Measurements from ENCODE around the gene INHBB.
A peak's percentile ranks its signal among the peaks of the same experiment; 100 is the strongest.

The INHBB gene

DNA sequence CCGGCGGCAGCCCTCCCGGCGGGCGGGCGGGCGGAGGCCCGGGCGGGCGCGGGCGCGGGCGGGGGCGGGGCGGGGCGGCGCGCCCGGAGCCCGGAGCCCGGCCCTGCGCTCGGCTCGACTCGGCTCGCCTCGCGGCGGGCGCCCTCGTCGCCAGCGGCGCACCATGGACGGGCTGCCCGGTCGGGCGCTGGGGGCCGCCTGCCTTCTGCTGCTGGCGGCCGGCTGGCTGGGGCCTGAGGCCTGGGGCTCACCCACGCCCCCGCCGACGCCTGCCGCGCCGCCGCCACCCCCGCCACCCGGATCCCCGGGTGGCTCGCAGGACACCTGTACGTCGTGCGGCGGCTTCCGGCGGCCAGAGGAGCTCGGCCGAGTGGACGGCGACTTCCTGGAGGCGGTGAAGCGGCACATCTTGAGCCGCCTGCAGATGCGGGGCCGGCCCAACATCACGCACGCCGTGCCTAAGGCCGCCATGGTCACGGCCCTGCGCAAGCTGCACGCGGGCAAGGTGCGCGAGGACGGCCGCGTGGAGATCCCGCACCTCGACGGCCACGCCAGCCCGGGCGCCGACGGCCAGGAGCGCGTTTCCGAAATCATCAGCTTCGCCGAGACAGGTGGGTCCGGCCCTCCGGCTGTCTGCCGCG lies at the start of gene INHBB:
TSS of gene INHBB (plus strand) at position 111 of the 641 bp plus-strand sequence. CDS start at position 164, 53 bp downstream.
- Histone ChIP-seq H3K4me3 (ENCODE audit: low read depth, low read length) (peak within 1 kb of the TSS; percentile 39), H3K36me3 (ENCODE audit: control insufficient read depth, insufficient read depth, low read length) (no peaks in the 10 kb centered on the region), H3K9ac (ENCODE audit: low read depth, low read length) (no peak within 1 kb of the TSS), H3K27me3 (ENCODE audit: control insufficient read depth, insufficient read depth, low read length) (peaks cover 75% of the 10 kb centered on the region), H3K4me1 (ENCODE audit: control insufficient read depth, insufficient read depth, low read length) (peaks cover 5% of the 10 kb centered on the region), H3K9me3 (ENCODE audit: control insufficient read depth, insufficient read depth, low read length) (no peaks in the 10 kb centered on the region)

DNA sequence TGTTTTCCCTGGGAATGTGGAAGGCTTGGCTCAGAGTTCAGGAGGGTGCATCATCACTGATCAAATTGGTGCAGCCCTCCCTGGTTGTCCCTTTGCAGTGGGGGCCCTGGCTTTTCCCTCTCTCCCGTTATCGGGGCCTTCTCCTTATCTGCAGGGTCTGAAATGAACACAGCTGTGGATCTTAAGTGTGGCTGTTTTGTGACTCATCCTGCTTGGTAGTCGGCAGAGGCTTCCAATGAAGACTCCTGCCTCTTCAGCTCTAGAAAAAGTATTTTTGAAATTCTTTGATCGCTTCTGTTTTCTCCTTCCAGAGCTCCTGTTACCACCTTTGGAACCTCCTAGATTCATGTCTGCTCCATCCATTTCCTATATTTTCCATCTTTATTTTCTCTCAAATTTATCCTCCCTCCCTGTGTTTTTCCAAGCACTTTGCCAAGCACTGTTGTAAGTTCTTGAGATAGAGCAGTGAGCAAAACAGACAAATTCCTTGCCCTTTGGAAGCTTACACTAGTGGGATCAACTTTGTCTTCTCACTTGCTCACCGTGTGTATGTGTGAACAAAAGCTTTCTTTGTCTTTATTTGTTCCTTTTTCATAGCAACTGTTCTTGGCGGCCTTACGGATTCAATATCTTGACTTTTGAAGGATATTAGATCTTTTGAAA lies 47.6 kb upstream of the INHBB start:
- peaks cover 3% of the 10 kb centered on the region for H3K27me3 ChIP-seq (ENCODE audit: control insufficient read depth, insufficient read depth, low read length)
- no peak overlapping the region for H3K9ac ChIP-seq (ENCODE audit: low read depth, low read length)
- H3K4me3 ChIP-seq (ENCODE audit: low read depth, low read length): no peak overlapping the region
- H3K36me3 ChIP-seq (ENCODE audit: control insufficient read depth, insufficient read depth, low read length): no peaks in the 10 kb centered on the region
- no peaks in the 10 kb centered on the region for H3K9me3 ChIP-seq (ENCODE audit: control insufficient read depth, insufficient read depth, low read length)
- peaks cover 5% of the 10 kb centered on the region for H3K4me1 ChIP-seq (ENCODE audit: control insufficient read depth, insufficient read depth, low read length)

DNA sequence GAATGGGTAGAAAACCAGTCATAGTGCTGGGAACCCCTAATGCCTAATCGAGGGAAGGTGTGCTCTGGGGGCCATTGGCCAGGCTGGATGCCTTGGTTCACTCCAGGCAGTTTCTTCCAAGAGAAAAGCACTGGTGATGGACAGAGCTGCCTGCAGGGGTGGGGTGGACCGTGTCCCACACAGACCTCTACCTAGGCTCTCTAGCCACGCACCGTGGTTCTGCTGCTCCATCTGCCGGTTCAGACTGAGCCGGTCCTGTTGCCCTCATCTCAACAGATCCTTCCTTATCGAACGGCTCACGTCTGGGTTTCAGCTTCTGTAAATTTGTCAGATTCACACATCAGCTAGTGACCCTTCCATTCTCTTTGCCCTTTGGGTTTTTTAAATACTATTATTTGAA lies 46.9 kb upstream of the INHBB start:
- Histone ChIP-seq H3K36me3 (ENCODE audit: control insufficient read depth, insufficient read depth, low read length) (no peaks in the 10 kb centered on the region), H3K4me1 (ENCODE audit: control insufficient read depth, insufficient read depth, low read length) (no peaks in the 10 kb centered on the region), H3K27me3 (ENCODE audit: control insufficient read depth, insufficient read depth, low read length) (peaks cover 5% of the 10 kb centered on the region), H3K9me3 (ENCODE audit: control insufficient read depth, insufficient read depth, low read length) (no peaks in the 10 kb centered on the region), H3K9ac (ENCODE audit: low read depth, low read length) (no peak overlapping the region), H3K4me3 (ENCODE audit: low read depth, low read length) (no peak overlapping the region)

DNA sequence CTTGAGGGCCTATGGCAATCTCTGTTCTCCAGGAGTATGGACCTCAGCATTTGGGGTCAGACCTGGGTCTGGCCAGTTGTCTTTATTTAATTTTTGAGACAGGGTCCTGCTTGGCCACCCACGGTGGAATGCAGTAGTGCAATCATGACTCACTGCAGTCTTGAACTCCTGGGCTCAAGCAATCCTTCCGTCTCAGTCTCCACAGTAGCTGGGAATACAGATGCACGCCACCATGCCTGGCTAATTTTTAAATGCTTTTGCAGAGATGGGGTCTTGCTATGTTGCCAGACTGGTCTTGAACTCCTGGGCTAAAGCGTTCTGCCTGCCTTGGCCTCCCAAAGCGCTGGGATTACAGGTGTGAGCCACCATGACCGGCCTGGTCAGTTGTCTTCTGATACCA lies 46.4 kb upstream of the INHBB start:
- no peaks in the 10 kb centered on the region for H3K4me1 ChIP-seq (ENCODE audit: control insufficient read depth, insufficient read depth, low read length)
- no peaks in the 10 kb centered on the region for H3K9me3 ChIP-seq (ENCODE audit: control insufficient read depth, insufficient read depth, low read length)
- H3K4me3 ChIP-seq (ENCODE audit: low read depth, low read length): no peak overlapping the region
- no peaks in the 10 kb centered on the region for H3K36me3 ChIP-seq (ENCODE audit: control insufficient read depth, insufficient read depth, low read length)
- H3K27me3 ChIP-seq (ENCODE audit: control insufficient read depth, insufficient read depth, low read length): peaks cover 7% of the 10 kb centered on the region
- no peak overlapping the region for H3K9ac ChIP-seq (ENCODE audit: low read depth, low read length)

DNA sequence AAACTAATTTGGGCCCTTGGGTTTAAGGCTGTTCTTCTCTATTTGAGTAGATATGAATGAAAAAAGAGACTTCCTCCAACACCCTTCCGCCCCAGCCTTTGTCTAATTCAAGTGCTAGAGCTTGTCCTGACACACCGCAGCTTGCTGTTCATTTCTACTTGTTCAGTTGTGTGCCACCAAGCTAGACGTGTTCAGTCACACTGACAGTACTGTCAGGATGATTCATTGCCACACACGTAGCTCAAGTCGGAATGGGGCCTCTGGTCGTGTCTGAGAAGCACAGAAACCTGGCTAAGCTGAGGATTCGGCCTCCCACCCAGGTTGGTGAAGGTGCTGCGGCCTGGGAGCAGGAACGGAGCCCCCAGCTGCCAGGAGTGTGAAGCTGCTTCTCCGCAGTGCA lies 45.6 kb upstream of the INHBB start:
- no peaks in the 10 kb centered on the region for H3K9me3 ChIP-seq (ENCODE audit: control insufficient read depth, insufficient read depth, low read length)
- peaks cover 7% of the 10 kb centered on the region for H3K27me3 ChIP-seq (ENCODE audit: control insufficient read depth, insufficient read depth, low read length)

DNA sequence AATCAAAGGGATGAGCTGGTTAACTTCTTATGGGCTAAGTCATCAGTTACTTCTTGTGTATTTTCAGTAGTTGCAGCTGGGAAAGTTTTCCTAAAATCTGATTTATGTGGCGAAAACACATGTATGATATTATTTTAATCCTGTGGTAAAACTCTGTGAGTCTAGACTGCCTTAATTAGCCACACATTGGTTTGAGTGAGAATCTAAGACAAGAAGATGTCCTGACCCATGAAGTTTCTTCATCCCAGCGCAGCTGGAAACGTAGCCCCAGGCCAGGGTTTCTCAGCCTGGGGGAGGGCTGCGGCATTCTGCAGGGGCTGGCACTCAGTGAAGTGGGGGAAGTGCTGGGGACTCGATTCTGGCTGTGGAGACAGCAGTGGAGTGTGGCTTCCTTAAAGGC lies 44.7 kb upstream of the INHBB start:
- Histone ChIP-seq H3K4me1 (ENCODE audit: control insufficient read depth, insufficient read depth, low read length) (no peaks in the 10 kb centered on the region), H3K9ac (ENCODE audit: low read depth, low read length) (no peak overlapping the region), H3K27me3 (ENCODE audit: control insufficient read depth, insufficient read depth, low read length) (peaks cover 7% of the 10 kb centered on the region), H3K4me3 (ENCODE audit: low read depth, low read length) (no peak overlapping the region), H3K36me3 (ENCODE audit: control insufficient read depth, insufficient read depth, low read length) (no peaks in the 10 kb centered on the region), H3K9me3 (ENCODE audit: control insufficient read depth, insufficient read depth, low read length) (no peaks in the 10 kb centered on the region)

More for the DNA sequence above, 45.6 kb upstream of the INHBB start:
- H3K9ac ChIP-seq (ENCODE audit: low read depth, low read length): no peak overlapping the region
- H3K4me3 ChIP-seq (ENCODE audit: low read depth, low read length): no peak overlapping the region
- no peaks in the 10 kb centered on the region for H3K36me3 ChIP-seq (ENCODE audit: control insufficient read depth, insufficient read depth, low read length)
- H3K4me1 ChIP-seq (ENCODE audit: control insufficient read depth, insufficient read depth, low read length): no peaks in the 10 kb centered on the region

DNA sequence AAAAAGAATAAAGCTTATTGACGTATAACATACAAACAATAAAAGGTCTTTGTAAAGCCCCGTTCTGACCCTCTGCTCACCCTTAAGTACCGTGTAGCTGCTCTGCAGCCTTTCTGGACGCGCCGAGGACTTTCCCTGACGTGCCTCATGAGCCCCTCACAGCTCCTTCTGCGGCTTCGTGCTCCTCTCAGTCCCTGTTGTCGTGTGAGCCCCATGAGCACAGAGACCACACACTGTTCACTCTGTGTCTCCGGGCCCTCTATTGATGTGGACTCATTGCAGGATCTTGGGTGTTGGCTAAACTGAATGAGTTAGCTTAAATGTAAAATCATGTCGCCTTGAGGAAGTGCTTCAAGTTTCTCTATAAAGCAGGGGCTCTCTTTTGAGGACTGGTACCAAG lies 43.6 kb upstream of the INHBB start:
- no peak overlapping the region for H3K9ac ChIP-seq (ENCODE audit: low read depth, low read length)
- H3K4me1 ChIP-seq (ENCODE audit: control insufficient read depth, insufficient read depth, low read length): no peaks in the 10 kb centered on the region
- H3K9me3 ChIP-seq (ENCODE audit: control insufficient read depth, insufficient read depth, low read length): no peaks in the 10 kb centered on the region
- H3K36me3 ChIP-seq (ENCODE audit: control insufficient read depth, insufficient read depth, low read length): no peaks in the 10 kb centered on the region
- H3K27me3 ChIP-seq (ENCODE audit: control insufficient read depth, insufficient read depth, low read length): peaks cover 7% of the 10 kb centered on the region
- no peak overlapping the region for H3K4me3 ChIP-seq (ENCODE audit: low read depth, low read length)

DNA sequence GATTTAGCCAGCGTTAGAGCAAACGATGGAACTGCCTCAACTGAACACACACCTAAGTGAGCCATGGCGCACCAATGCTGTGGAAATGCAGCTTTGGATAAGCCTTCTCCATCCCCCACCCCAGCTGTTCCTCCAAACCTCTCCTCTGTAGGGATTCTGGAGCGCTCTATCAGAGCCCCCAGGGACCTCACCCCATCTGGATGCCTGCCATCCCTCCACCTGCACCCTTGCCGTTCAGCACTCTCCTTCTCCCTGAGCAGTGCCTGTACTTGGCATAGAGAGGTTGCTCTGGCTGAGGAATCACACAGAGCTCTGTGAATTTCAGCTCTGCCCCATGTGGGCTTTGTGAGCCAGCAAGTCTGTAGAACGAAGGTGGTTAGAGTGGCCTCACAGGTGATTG lies 42.8 kb upstream of the INHBB start:
- H3K9me3 ChIP-seq (ENCODE audit: control insufficient read depth, insufficient read depth, low read length): no peaks in the 10 kb centered on the region
- no peaks in the 10 kb centered on the region for H3K4me1 ChIP-seq (ENCODE audit: control insufficient read depth, insufficient read depth, low read length)
- H3K9ac ChIP-seq (ENCODE audit: low read depth, low read length): no peak overlapping the region
- no peak overlapping the region for H3K4me3 ChIP-seq (ENCODE audit: low read depth, low read length)
- H3K36me3 ChIP-seq (ENCODE audit: control insufficient read depth, insufficient read depth, low read length): no peaks in the 10 kb centered on the region
- H3K27me3 ChIP-seq (ENCODE audit: control insufficient read depth, insufficient read depth, low read length): peaks cover 7% of the 10 kb centered on the region

DNA sequence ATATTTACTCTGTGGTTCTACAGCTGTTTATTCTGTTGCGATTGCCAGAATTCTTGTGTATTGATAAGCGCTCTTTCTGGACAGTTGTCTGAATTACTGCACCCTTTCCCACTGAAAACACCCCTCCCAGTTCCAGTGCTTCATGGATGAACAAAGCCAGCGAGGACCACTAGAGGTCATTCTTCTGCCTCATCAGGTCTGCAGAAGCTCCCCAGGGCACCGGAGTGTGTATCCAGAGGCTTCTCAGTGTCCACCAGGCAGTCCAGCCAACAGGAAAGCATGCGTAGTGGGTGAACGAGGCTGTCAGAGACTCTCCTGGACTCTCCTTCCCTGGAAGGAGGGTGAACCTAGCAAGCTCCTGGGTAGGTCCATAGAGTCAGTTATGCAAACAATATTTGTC lies 40.6 kb upstream of the INHBB start:
- peaks cover under 1% of the 10 kb centered on the region for H3K4me1 ChIP-seq (ENCODE audit: control insufficient read depth, insufficient read depth, low read length)
- H3K9ac ChIP-seq (ENCODE audit: low read depth, low read length): no peak overlapping the region
- no peaks in the 10 kb centered on the region for H3K36me3 ChIP-seq (ENCODE audit: control insufficient read depth, insufficient read depth, low read length)
- H3K4me3 ChIP-seq (ENCODE audit: low read depth, low read length): no peak overlapping the region
- peaks cover 11% of the 10 kb centered on the region for H3K27me3 ChIP-seq (ENCODE audit: control insufficient read depth, insufficient read depth, low read length)
- H3K9me3 ChIP-seq (ENCODE audit: control insufficient read depth, insufficient read depth, low read length): no peaks in the 10 kb centered on the region

DNA sequence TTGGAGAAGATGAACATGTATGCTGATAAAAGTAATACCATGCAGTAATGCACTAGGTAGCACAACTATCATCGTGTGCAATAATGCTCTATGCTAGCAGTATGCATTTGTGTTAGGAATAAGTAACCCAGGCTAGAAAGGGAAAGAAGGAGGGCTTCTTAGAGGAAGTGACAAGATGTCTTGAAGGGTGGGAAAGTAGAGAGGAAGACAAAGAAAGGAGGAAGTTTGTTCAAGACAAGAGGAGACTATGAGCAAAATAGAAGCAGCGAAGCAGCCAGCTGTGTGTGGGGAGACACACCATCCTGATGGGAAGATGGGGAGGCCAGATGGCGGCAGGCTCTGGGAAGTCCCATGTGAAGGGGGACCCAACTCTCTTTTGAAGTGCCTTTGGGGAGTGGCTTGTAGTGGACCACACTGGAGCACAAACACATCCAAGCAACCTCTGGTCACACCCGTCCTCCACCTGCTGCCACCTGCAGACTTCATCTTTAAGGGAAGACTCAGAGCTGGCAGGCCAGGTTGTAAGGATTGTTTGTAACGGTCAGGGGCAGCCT lies 39.9 kb upstream of the INHBB start:
- H3K27me3 ChIP-seq (ENCODE audit: control insufficient read depth, insufficient read depth, low read length): peaks cover 12% of the 10 kb centered on the region
- no peaks in the 10 kb centered on the region for H3K9me3 ChIP-seq (ENCODE audit: control insufficient read depth, insufficient read depth, low read length)
- H3K9ac ChIP-seq (ENCODE audit: low read depth, low read length): no peak overlapping the region
- H3K4me3 ChIP-seq (ENCODE audit: low read depth, low read length): no peak overlapping the region
- H3K4me1 ChIP-seq (ENCODE audit: control insufficient read depth, insufficient read depth, low read length): peaks cover 4% of the 10 kb centered on the region
- H3K36me3 ChIP-seq (ENCODE audit: control insufficient read depth, insufficient read depth, low read length): no peaks in the 10 kb centered on the region

DNA sequence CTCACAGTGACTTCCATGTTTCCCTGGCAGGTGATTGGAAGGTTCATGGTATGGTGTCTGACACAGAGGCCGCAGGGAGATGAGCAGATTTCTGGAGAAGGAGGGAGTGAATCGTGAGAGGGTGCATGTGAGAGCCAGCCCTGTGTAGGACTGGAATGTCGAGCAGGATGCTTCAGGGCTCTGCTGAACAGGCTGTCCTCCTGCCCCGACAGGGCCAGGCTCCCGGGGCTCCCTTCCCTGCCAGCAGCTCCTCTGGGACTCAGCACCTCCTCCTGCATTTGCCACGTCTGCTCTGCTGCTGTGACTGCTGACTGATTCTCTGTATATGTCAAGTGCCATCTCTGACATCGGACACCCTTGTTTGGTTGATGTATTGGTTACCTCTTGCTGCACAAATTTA lies 38.5 kb upstream of the INHBB start:
- no peak overlapping the region for H3K9ac ChIP-seq (ENCODE audit: low read depth, low read length)
- H3K9me3 ChIP-seq (ENCODE audit: control insufficient read depth, insufficient read depth, low read length): no peaks in the 10 kb centered on the region
- no peak overlapping the region for H3K4me3 ChIP-seq (ENCODE audit: low read depth, low read length)
- H3K27me3 ChIP-seq (ENCODE audit: control insufficient read depth, insufficient read depth, low read length): peaks cover 23% of the 10 kb centered on the region
- H3K36me3 ChIP-seq (ENCODE audit: control insufficient read depth, insufficient read depth, low read length): no peaks in the 10 kb centered on the region
- peaks cover 4% of the 10 kb centered on the region for H3K4me1 ChIP-seq (ENCODE audit: control insufficient read depth, insufficient read depth, low read length)
